ENCODE measurements around the gene PLN. TPM values are rescaled to one million over a fixed set of nuclear protein-coding genes. Genes with fewer than 3 reads are reported as not detected.

PLN gene
- total RNA-seq, 4 donors from 2014 or later, result 6.1 to 14.2 (median 8.5) TPM

- no peak for TF ChIP-seq CTCF (IDR thresholded peaks at IDR 0.05; ENCODE audit: low read depth)
Observed at GRCh38 chr6:118565311-118565960, 17.3 kb downstream of the PLN start.

GRCh38 chr6:118567974-118568373, 19.9 kb downstream of the PLN start:
- no peak for TF ChIP-seq CTCF (IDR thresholded peaks at IDR 0.05; ENCODE audit: low read depth)

- TF ChIP-seq CTCF (IDR thresholded peaks at IDR 0.05; ENCODE audit: low read depth), result no peak
Observed at GRCh38 chr6:118569498-118569897, 21.4 kb downstream of the PLN start.

- TF ChIP-seq CTCF (IDR thresholded peaks at IDR 0.05; ENCODE audit: low read depth), result no peak
Observed at GRCh38 chr6:118571121-118571520, 23.0 kb downstream of the PLN start.

GRCh38 chr6:118574051-118574865, 26.2 kb downstream of the PLN start:
- TF ChIP-seq CTCF (IDR thresholded peaks at IDR 0.05; ENCODE audit: low read depth), result no peak

- no peak for TF ChIP-seq CTCF (IDR thresholded peaks at IDR 0.05; ENCODE audit: low read depth)
Observed at GRCh38 chr6:118577972-118578371, 29.9 kb downstream of the PLN start.

GRCh38 chr6:118578617-118579016, 30.5 kb downstream of the PLN start:
- no peak for TF ChIP-seq CTCF (IDR thresholded peaks at IDR 0.05; ENCODE audit: low read depth)
